Neural cell (in vitro differentiated cells): ENCODE data around the gene POLE.

Experiments
- REST ChIP-seq: IDR thresholded peaks from 2 replicates; pipeline ENCODE4 v1.6.1; 2012; ENCODE audit warnings: borderline replicate concordance
- SMC3 ChIP-seq: fragments of 450-650 bp; conservative IDR thresholded peaks from 2 replicates; pipeline ENCODE4 v1.6.1; 2014; ENCODE audit warnings: antibody characterized with exemption, mild to moderate bottlenecking, moderate library complexity; ENCODE audit not compliant: poor library complexity
- TF ChIP-seq, protein P1 (sequence below): fragments of 450-650 bp; IDR thresholded peaks from 2 replicates; pipeline ENCODE4 v1.5.1; 2014; ENCODE audit warnings: antibody characterized with exemption, mild to moderate bottlenecking, moderate library complexity; ENCODE audit not compliant: poor library complexity, severe bottlenecking

DNA sequence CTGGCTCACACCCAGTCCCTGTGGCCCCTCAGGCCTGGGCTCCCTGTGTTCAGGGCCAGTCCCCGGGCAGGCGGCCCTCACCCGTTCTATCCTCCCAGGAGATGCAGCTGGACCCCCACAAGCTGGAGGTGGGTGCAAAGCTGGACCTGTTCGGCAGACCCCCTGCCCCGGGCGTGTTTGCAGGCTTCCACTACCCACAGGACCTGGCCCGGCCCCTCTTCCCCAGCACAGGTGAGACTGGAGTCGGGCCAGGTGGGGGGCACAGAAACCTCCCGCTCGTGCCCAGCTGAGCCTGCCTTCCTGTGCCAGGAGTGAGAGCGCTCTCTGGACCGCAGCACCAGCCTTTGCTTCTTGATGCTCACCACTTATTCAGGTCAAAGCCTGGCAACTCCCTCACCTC lies 110.4 kb downstream of the POLE start:
- TF ChIP-seq, protein P1, sequence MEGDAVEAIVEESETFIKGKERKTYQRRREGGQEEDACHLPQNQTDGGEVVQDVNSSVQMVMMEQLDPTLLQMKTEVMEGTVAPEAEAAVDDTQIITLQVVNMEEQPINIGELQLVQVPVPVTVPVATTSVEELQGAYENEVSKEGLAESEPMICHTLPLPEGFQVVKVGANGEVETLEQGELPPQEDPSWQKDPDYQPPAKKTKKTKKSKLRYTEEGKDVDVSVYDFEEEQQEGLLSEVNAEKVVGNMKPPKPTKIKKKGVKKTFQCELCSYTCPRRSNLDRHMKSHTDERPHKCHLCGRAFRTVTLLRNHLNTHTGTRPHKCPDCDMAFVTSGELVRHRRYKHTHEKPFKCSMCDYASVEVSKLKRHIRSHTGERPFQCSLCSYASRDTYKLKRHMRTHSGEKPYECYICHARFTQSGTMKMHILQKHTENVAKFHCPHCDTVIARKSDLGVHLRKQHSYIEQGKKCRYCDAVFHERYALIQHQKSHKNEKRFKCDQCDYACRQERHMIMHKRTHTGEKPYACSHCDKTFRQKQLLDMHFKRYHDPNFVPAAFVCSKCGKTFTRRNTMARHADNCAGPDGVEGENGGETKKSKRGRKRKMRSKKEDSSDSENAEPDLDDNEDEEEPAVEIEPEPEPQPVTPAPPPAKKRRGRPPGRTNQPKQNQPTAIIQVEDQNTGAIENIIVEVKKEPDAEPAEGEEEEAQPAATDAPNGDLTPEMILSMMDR: no peak
- no peak for TF ChIP-seq SMC3
- no peak for TF ChIP-seq REST
